Keratinocyte (primary cell): ENCODE results near the gene ADAT1. TPM values are rescaled to one million over a fixed set of nuclear protein-coding genes. Genes with fewer than 3 reads are reported as not detected.

Source experiments
- DNase-seq: peaks from one replicate; pipeline ENCODE4 v3.0.0-alpha.2; 2011; ENCODE audit warnings: low read depth, missing footprints, low spot score
- FAIRE-seq: peaks from 2 replicates; lab custom pipeline; 2011; peaks lifted over from hg19 to GRCh38; lab: Jason Lieb, UNC
- H2AFZ ChIP-seq: 2 replicates; pipeline ENCODE4 v1.6.0; 2012; ENCODE audit warnings: low read length, control low read depth, inconsistent platforms; ENCODE audit not compliant: control insufficient read depth
- H3K27ac ChIP-seq: 2 replicates; pipeline ENCODE4 v1.5.1; 2011; ENCODE audit warnings: low read length; ENCODE audit not compliant: control insufficient read depth, insufficient read depth
- H3K27me3 ChIP-seq: 3 replicates; pipeline ENCODE4 v1.6.0; 2011; ENCODE audit warnings: low read length; ENCODE audit not compliant: control insufficient read depth, insufficient read depth; ENCODE audit errors: extremely low read depth
- H3K36me3 ChIP-seq, 2 experiments: 2 replicates in 1 of 2; 3 replicates in 1 of 2; pipeline ENCODE4 v1.5.1; 2011; ENCODE audit warnings: low read length in 2 of 2, mild to moderate bottlenecking in 1 of 2; ENCODE audit not compliant: control insufficient read depth in 2 of 2, insufficient read depth in 2 of 2; ENCODE audit errors: extremely low read depth in 1 of 2
- H3K4me1 ChIP-seq: 3 replicates; pipeline ENCODE4 v1.5.1; 2011; ENCODE audit warnings: low read length; ENCODE audit not compliant: control insufficient read depth, insufficient read depth; ENCODE audit errors: extremely low read depth
- H3K4me2 ChIP-seq: 3 replicates; pipeline ENCODE4 v1.6.0; 2011; ENCODE audit warnings: low read depth, low read length; ENCODE audit not compliant: control insufficient read depth, insufficient read depth; ENCODE audit errors: extremely low read depth
- H3K4me3 ChIP-seq, 3 experiments: fragments of 200-600 bp in 1 of 3; sonication (generic) in 1 of 3; 2 replicates in 2 of 3; 3 replicates in 1 of 3; pipeline ENCODE4 v1.5.1; 2011 to 2016; ENCODE audit warnings: low read length in 3 of 3, mild to moderate bottlenecking in 3 of 3, control low read depth in 2 of 3, inconsistent platforms in 1 of 3, low read depth in 1 of 3, mixed read lengths in 1 of 3, mixed run types in 1 of 3, moderate library complexity in 1 of 3; ENCODE audit not compliant: control insufficient read depth in 2 of 3, insufficient read depth in 2 of 3; ENCODE audit errors: extremely low read depth in 1 of 3
- H3K79me2 ChIP-seq: 2 replicates; pipeline ENCODE4 v1.6.0; 2012; ENCODE audit warnings: low read length; ENCODE audit not compliant: control insufficient read depth, insufficient read depth
- H3K9ac ChIP-seq: 3 replicates; pipeline ENCODE4 v1.6.0; 2011; ENCODE audit warnings: low read length; ENCODE audit not compliant: control insufficient read depth, insufficient read depth; ENCODE audit errors: extremely low read depth
- H3K9me1 ChIP-seq: 3 replicates; pipeline ENCODE4 v1.6.0; 2011; ENCODE audit warnings: low read length; ENCODE audit not compliant: control insufficient read depth, insufficient read depth; ENCODE audit errors: extremely low read depth
- H3K9me3 ChIP-seq: 2 replicates; pipeline ENCODE4 v1.5.1; 2012; ENCODE audit warnings: low read depth, low read length; ENCODE audit not compliant: control insufficient read depth
- H4K20me1 ChIP-seq: 3 replicates; pipeline ENCODE4 v1.6.0; 2011; ENCODE audit warnings: low read length; ENCODE audit not compliant: control insufficient read depth, insufficient read depth; ENCODE audit errors: extremely low read depth
- CTCF ChIP-seq, 3 experiments: IDR thresholded peaks in 1 of 3; conservative IDR thresholded peaks in 1 of 3; optimal IDR thresholded peaks in 1 of 3; 2 replicates in 2 of 3; 3 replicates in 1 of 3; pipeline versions ENCODE3 to v1.5.1; 2011; ENCODE audit warnings: low read length in 3 of 3, mild to moderate bottlenecking in 3 of 3, moderate library complexity in 2 of 3, control low read depth in 1 of 3, inconsistent platforms in 1 of 3; ENCODE audit not compliant: insufficient read depth in 2 of 3; ENCODE audit errors: extremely low read depth in 1 of 3
- EZH2 ChIP-seq: IDR thresholded peaks from one replicate; pipeline ENCODE4 v1.6.1; 2012; ENCODE audit warnings: inconsistent platforms, mild to moderate bottlenecking, low read length, moderate library complexity
- dilution Hi-C: fragments of 300-500 bp; cut with MboI; formaldehyde crosslinking; loops from one replicate; pipeline ENCODE4 v1.7.0; 2020; ENCODE audit warnings: low sequenced_read_pairs; ENCODE audit not compliant: extremely low pct_ligation_motif_present
- polyA plus RNA-seq, 5 experiments: library from polyadenylated mRNA; depleted of rRNA in 3 of 5; stranded (reverse) in 3 of 5; stranded (forward) in 1 of 5; unstranded in 1 of 5; fragments of >200 nt; gene quantifications; 1 replicate in 1 of 5; 2 replicates in 3 of 5; 3 replicates in 1 of 5; pipeline versions ENCODE4 v1.2.1 to v1.2.3, GENCODE V29; 2011 to 2012; ENCODE audit warnings: missing spikeins in 2 of 5, low read depth in 1 of 5, low replicate concordance in 1 of 5

ADAT1 gene
- polyA plus RNA-seq, 1 donor (not counting 4 experiments of a cell fraction or from before 2014, with no cell fraction given), result 34.4 TPM

- Histone ChIP-seq H2AFZ (no peak overlapping the region), H3K4me3 (no peak overlapping the region), H3K9me1 (no peaks in the 10 kb centered on the region), H3K4me1 (peaks cover 3% of the 10 kb centered on the region), H3K79me2 (no peaks in the 10 kb centered on the region), H3K36me3 (peaks cover 4 to 15% of the 10 kb centered on the region in 2 experiments), H3K9ac (no peak overlapping the region), H3K9me3 (no peaks in the 10 kb centered on the region), H4K20me1 (no peaks in the 10 kb centered on the region), H3K27me3 (no peaks in the 10 kb centered on the region), H3K27ac (no peak overlapping the region), H3K4me2 (no peak overlapping the region)
- DNase-seq (no peak), FAIRE-seq (no peak)
- TF ChIP-seq CTCF (optimal IDR thresholded peaks at IDR 0.05 in 1 of 3, IDR thresholded peaks at IDR 0.05 in 1 of 3, conservative IDR thresholded peaks at IDR 0.05 in 1 of 3; ENCODE audit: extremely low read depth in 1 of 3, insufficient read depth in 2 of 3, low read length in 3 of 3) (no peak), EZH2 (no peak)
- dilution Hi-C loops, result no loop called here
Measured at GRCh38 chr16:75590920-75591843, 31.9 kb downstream of the ADAT1 start.

- FAIRE-seq, result no peak
- no peak overlapping the region for H3K9ac ChIP-seq
- no peak overlapping the region for H3K4me2 ChIP-seq
- H4K20me1 ChIP-seq, result no peaks in the 10 kb centered on the region
- H3K27ac ChIP-seq, result no peak overlapping the region
- H3K79me2 ChIP-seq, result no peaks in the 10 kb centered on the region
- H3K27me3 ChIP-seq, result no peaks in the 10 kb centered on the region
- dilution Hi-C loops, result no loop called here
- H3K9me1 ChIP-seq, result no peaks in the 10 kb centered on the region
- no peak for DNase-seq
- TF ChIP-seq CTCF (optimal IDR thresholded peaks at IDR 0.05 in 1 of 3, IDR thresholded peaks at IDR 0.05 in 1 of 3, conservative IDR thresholded peaks at IDR 0.05 in 1 of 3; ENCODE audit: extremely low read depth in 1 of 3, insufficient read depth in 2 of 3, low read length in 3 of 3) (no peak), EZH2 (no peak)
- no peaks in the 10 kb centered on the region for H3K9me3 ChIP-seq
- H3K4me3 ChIP-seq, result no peak overlapping the region
- peaks cover 4 to 13% of the 10 kb centered on the region in 2 experiments for H3K36me3 ChIP-seq
- H2AFZ ChIP-seq, result no peak overlapping the region
- peaks cover 2% of the 10 kb centered on the region for H3K4me1 ChIP-seq
Measured at GRCh38 chr16:75589306-75589705, 33.8 kb downstream of the ADAT1 start.
